ENCODE data around the gene ITGB2. TPM values are rescaled to one million over a fixed set of nuclear protein-coding genes. Genes with fewer than 3 reads are reported as not detected.

ITGB2 gene
- total and polyA plus RNA-seq, 4 donors: 19.2 to 36.7 (median 27.8) TPM

DNA sequence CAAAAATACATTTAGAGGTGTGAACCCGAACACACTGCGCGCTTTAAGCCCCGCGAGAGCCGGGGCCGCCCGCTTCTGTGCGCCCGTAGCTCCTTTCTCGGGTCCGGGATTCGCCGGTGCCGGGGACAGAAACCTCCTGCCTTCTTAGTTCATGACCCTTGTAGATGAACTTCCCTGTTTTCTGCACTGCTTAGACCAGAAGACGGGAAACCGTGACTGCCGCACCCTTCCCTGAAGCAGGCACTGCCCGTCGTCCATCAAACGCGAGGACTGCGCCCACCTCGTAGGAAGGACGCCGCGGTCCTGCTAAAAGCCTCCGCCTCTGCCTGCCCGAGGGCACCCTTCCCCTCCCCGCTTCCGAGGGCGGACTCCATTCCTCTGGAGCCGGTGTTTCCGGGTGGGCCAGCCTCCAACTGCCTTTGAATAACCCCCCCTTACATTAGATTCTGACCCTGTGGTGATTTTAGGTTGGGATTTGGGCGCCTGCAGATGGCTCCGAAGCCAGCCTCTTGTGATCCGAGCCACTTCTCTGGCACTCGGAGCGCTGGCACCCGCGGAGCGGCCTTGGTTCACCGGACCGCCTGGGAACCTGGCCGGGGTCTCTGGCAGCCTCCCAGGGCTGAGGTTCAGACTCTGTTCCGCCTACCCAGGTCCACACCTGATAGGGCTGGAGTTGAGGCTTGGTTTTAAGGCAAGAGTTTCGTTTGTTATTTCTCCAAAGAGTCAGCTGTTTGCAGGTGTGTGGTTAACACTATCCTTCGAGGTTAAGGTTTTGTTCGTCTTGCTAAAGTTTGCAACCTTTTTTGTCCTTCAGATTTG lies 46.0 kb downstream of the ITGB2 start:
- H3K27ac ChIP-seq (ENCODE audit: low read depth, low read length): peak overlapping the region; percentile 84
- DNase-seq (ENCODE audit: low read depth in 4 of 6, low spot score in 6 of 6): peak in 2 of 6 donors; percentile 16 to 49

DNA sequence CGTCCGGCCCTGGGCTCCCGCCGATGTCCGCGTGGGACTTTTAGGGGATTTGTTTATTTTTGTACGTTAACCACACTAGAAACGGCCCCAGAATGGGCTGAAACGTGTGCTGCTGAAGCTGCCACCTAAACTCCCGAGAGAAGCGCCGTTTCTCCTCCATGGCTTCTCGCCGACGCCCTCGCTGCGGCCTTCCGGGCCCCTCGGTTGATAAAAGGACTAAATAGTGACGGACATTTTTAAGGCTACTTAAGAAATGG lies 46.5 kb downstream of the ITGB2 start:
- H3K4me1 ChIP-seq (ENCODE audit: control insufficient read depth, insufficient read depth, low read length): peaks cover 42% of the 10 kb centered on the region
- under 1% methylated on average over 18 of the region's 20 CpGs for WGBS (ENCODE audit: insufficient coverage)
- DNase-seq (ENCODE audit: low read depth in 4 of 6, low spot score in 6 of 6): no peak
- peak overlapping the region; percentile 52 for H3K4me3 ChIP-seq (ENCODE audit: low read depth, low read length)
- H3K27me3 ChIP-seq (ENCODE audit: control insufficient read depth, insufficient read depth, low read length): peaks cover 5% of the 10 kb centered on the region
- no peaks in the 10 kb centered on the region for H3K36me3 ChIP-seq (ENCODE audit: control insufficient read depth, insufficient read depth, low read length)
- no peaks in the 10 kb centered on the region for H3K9me3 ChIP-seq (ENCODE audit: control insufficient read depth, insufficient read depth, low read length)
- peak overlapping the region; percentile 84 for H3K27ac ChIP-seq (ENCODE audit: low read depth, low read length)

More for the DNA sequence above, 46.0 kb downstream of the ITGB2 start:
- Histone ChIP-seq H3K4me1 (ENCODE audit: control insufficient read depth, insufficient read depth, low read length) (peaks cover 38% of the 10 kb centered on the region), H3K36me3 (ENCODE audit: control insufficient read depth, insufficient read depth, low read length) (no peaks in the 10 kb centered on the region), H3K27me3 (ENCODE audit: control insufficient read depth, insufficient read depth, low read length) (peaks cover 5% of the 10 kb centered on the region), H3K4me3 (ENCODE audit: low read depth, low read length) (peak overlapping the region; percentile 52), H3K9me3 (ENCODE audit: control insufficient read depth, insufficient read depth, low read length) (no peaks in the 10 kb centered on the region)
- WGBS (ENCODE audit: insufficient coverage): 13% methylated on average over 43 of the region's 49 CpGs

DNA sequence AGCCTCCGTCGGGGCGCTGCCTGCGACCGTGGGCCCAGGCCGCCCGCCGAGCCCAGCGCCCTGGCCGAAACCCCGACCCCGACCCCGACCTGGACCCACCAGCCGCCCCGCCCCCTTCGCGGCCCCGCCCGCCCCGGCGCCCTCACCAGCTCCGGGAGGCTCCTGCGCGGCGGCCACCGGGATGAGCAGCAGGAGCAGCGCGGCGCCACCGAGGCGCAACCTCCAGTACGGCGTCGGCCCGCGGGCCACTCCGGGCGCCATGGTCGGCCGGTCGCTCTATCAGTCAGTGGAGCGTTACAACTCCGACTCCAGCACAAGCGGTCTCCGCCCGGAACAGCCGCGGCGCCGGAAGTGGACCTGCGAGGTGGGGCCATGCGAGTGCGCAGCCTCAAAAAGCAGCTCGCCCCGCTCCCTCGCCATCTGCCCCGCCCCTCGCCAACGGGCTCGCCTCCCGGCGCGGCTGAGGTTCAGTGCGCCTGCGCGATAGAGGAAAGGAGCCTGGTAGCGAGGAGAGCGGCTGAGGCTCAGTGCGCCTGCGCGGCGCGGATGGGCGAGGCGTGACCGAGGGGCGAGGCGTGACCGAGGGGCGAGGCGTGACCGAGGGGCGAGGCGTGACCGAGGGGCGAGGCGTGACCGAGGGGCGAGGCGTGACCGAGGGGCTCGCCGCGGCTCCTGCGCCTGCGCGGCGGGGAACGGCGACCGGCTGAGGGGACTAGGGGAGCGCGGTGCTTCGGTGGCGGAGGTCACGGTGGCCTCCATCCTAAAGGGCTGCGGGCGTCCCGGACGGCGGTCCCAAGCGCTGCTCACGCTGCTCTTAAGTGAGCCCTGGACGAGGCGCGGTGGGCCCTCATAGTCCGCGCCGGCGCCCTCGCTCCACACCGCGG lies 47.1 kb downstream of the ITGB2 start, which contains the start of gene PTTG1IP:
Gene PTTG1IP, minus strand, starts transcription at position 335 of the 884 bp plus-strand sequence. Its CDS starts 74 bp downstream, at position 261.
- H3K36me3 ChIP-seq (ENCODE audit: control insufficient read depth, insufficient read depth, low read length): no peaks in the 10 kb centered on the region
- no peaks in the 10 kb centered on the region for H3K9me3 ChIP-seq (ENCODE audit: control insufficient read depth, insufficient read depth, low read length)
- H3K27ac ChIP-seq (ENCODE audit: low read depth, low read length): peak within 1 kb of the TSS; percentile 84
- under 1% methylated on average over 123 of the region's 123 CpGs for WGBS (ENCODE audit: insufficient coverage)
- H3K4me3 ChIP-seq (ENCODE audit: low read depth, low read length): peak within 1 kb of the TSS; percentile 57
- peaks cover 5% of the 10 kb centered on the region for H3K27me3 ChIP-seq (ENCODE audit: control insufficient read depth, insufficient read depth, low read length)
- peak; percentile 96 to 100 (median 98) for DNase-seq (ENCODE audit: low read depth in 4 of 6, low spot score in 6 of 6)
- H3K4me1 ChIP-seq (ENCODE audit: control insufficient read depth, insufficient read depth, low read length): peaks cover 46% of the 10 kb centered on the region

DNA sequence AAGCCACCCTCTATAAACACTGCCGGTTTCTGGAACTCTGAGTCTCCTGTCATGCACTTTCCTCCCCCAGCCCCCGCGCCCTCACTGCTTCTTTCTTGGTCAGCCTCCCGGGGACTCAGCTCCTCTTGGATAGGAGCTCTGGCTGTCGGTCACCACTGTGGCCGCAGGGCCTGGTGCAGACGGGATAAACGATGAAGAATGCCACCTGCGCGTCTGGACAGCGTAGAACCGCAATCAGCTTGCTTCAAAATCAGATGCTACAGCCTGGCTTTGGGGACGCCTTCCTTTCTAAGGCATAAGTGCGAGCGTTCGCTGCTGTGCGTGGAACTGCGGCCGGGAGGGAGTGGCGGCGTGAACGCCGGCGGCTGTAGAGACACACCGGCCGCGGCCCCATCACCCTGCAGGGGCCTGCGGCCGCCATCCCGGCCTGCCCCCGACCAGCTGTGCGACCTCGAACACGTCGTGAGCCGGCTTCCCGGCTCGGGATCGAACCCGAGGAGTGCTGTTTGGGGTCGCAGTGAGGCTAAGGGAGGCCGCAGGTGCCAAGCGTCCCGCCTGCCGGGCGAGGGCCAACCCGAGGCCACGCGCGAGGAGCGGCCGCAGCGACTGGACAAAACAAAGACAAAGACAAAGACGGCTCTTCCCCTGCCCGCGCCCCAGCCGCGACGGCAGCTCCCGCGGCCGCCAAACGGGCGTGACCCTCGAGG lies 47.9 kb downstream of the ITGB2 start:
- H3K27me3 ChIP-seq (ENCODE audit: control insufficient read depth, insufficient read depth, low read length): peaks cover 5% of the 10 kb centered on the region
- WGBS (ENCODE audit: insufficient coverage): under 1% methylated on average over 65 of the region's 65 CpGs
- H3K27ac ChIP-seq (ENCODE audit: low read depth, low read length): peak overlapping the region; percentile 74
- DNase-seq (ENCODE audit: low read depth in 4 of 6, low spot score in 6 of 6): peak in 2 of 6 donors; percentile 44 to 50
- peaks cover 54% of the 10 kb centered on the region for H3K4me1 ChIP-seq (ENCODE audit: control insufficient read depth, insufficient read depth, low read length)
- no peaks in the 10 kb centered on the region for H3K9me3 ChIP-seq (ENCODE audit: control insufficient read depth, insufficient read depth, low read length)
- H3K4me3 ChIP-seq (ENCODE audit: low read depth, low read length): peak overlapping the region; percentile 57
- no peaks in the 10 kb centered on the region for H3K36me3 ChIP-seq (ENCODE audit: control insufficient read depth, insufficient read depth, low read length)

DNA sequence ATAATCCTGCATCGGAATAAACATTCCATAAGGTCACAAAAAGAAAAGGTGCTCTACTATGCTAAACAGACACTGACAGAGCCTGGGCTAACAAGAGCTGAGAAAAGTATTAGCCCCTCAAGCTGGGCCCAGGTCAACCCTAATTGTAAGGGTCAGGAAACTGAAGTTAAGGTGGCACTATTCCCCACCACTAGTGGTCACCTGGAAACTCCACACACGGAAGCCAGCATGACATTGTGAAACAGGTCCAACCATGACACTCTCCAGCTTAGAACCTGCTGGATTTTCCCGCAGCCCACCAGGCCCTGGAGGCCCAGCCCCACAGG lies 48.4 kb downstream of the ITGB2 start:
- WGBS (ENCODE audit: insufficient coverage): 11% methylated on average over 3 of the region's 3 CpGs
- no peaks in the 10 kb centered on the region for H3K9me3 ChIP-seq (ENCODE audit: control insufficient read depth, insufficient read depth, low read length)
- H3K4me1 ChIP-seq (ENCODE audit: control insufficient read depth, insufficient read depth, low read length): peaks cover 58% of the 10 kb centered on the region
- peak overlapping the region; percentile 57 for H3K4me3 ChIP-seq (ENCODE audit: low read depth, low read length)
- peaks cover under 1% of the 10 kb centered on the region for H3K36me3 ChIP-seq (ENCODE audit: control insufficient read depth, insufficient read depth, low read length)
- peak in 1 of 6 donors; percentile 18 for DNase-seq (ENCODE audit: low read depth in 4 of 6, low spot score in 6 of 6)
- H3K27ac ChIP-seq (ENCODE audit: low read depth, low read length): peak overlapping the region; percentile 74
- H3K27me3 ChIP-seq (ENCODE audit: control insufficient read depth, insufficient read depth, low read length): peaks cover 5% of the 10 kb centered on the region

DNA sequence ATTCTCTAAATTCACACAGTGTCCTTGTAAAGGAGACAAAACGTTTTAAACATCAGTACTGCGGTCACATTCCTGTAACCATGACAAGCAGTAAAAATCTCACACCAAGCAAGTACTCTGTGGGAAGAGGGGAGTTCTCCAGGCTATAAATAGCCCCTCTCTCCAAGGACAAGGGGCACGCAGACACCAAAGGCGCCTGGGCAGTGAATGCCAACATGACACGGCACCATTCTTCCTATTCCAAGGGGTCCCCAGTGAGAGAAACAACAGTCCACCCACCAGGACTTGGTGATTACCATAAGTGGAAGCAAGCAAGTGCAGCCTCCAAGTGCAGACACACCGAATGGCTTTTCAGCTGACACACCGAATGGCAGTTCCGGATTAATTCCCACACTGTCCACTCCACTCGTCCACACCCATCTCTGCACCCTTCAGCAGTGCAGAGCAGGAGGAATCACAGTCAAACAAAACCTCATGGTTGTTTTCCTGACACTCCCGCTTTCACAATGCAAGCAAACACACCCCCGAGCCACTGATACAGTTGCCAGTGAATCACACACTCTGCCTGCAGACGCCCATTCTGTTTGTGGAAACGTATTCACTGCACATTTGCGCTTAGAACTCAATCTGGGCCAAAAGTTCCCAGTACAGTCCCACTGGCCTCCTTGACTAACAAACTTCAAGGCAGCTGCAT lies 49.0 kb downstream of the ITGB2 start:
- Histone ChIP-seq H3K36me3 (ENCODE audit: control insufficient read depth, insufficient read depth, low read length) (peaks cover 5% of the 10 kb centered on the region), H3K4me3 (ENCODE audit: low read depth, low read length) (peak overlapping the region; percentile 57), H3K9me3 (ENCODE audit: control insufficient read depth, insufficient read depth, low read length) (no peaks in the 10 kb centered on the region), H3K4me1 (ENCODE audit: control insufficient read depth, insufficient read depth, low read length) (peaks cover 64% of the 10 kb centered on the region), H3K27ac (ENCODE audit: low read depth, low read length) (peak overlapping the region; percentile 74), H3K27me3 (ENCODE audit: control insufficient read depth, insufficient read depth, low read length) (peaks cover 5% of the 10 kb centered on the region)
- WGBS (ENCODE audit: insufficient coverage): 8% methylated on average over 11 of the region's 14 CpGs
- peak in 5 of 6 donors; percentile 43 to 87 (median 67) for DNase-seq (ENCODE audit: low read depth in 4 of 6, low spot score in 6 of 6)

DNA sequence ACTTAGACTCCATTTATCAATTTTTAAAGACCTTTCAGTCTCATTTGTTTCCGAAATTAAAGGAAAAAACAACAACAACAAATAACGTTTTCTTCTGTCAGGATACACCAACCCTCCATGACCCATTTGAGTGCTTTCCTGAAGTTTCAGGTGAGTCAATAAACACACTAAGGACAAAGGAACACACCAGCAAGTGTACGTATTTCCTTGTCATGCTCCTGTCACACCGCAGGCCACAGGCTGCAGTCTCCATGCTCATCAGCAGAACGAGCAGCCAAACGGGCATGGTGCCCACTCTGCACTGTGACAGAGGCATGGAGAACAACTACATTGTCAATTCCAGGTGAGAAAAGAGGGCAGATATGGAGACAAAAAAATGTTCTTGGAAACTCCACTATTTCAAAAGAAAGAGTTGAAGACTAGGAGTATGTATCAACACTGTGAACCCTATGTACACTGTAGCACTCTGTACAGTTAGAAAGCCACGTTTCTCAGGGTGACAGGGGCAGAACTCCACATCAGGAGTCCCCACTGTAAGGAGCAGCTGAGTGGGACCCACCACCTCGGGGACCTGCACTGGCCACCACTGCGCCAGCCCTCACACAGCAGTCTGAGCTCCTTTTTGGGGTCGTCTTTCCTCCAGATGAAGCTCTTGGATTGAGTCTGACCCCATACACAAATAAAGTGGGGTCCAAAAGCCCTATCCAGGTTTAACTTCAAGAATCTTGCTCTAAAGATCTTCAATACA lies 49.8 kb downstream of the ITGB2 start:
- Histone ChIP-seq H3K4me3 (ENCODE audit: low read depth, low read length) (no peak overlapping the region), H3K36me3 (ENCODE audit: control insufficient read depth, insufficient read depth, low read length) (peaks cover 5% of the 10 kb centered on the region), H3K9me3 (ENCODE audit: control insufficient read depth, insufficient read depth, low read length) (no peaks in the 10 kb centered on the region), H3K4me1 (ENCODE audit: control insufficient read depth, insufficient read depth, low read length) (peaks cover 64% of the 10 kb centered on the region), H3K27me3 (ENCODE audit: control insufficient read depth, insufficient read depth, low read length) (peaks cover 5% of the 10 kb centered on the region), H3K27ac (ENCODE audit: low read depth, low read length) (peak overlapping the region; percentile 74)
- DNase-seq (ENCODE audit: low read depth in 4 of 6, low spot score in 6 of 6): peak in 2 of 6 donors; percentile 30 to 52
- 37% methylated on average over 8 of the region's 10 CpGs for WGBS (ENCODE audit: insufficient coverage)

DNA sequence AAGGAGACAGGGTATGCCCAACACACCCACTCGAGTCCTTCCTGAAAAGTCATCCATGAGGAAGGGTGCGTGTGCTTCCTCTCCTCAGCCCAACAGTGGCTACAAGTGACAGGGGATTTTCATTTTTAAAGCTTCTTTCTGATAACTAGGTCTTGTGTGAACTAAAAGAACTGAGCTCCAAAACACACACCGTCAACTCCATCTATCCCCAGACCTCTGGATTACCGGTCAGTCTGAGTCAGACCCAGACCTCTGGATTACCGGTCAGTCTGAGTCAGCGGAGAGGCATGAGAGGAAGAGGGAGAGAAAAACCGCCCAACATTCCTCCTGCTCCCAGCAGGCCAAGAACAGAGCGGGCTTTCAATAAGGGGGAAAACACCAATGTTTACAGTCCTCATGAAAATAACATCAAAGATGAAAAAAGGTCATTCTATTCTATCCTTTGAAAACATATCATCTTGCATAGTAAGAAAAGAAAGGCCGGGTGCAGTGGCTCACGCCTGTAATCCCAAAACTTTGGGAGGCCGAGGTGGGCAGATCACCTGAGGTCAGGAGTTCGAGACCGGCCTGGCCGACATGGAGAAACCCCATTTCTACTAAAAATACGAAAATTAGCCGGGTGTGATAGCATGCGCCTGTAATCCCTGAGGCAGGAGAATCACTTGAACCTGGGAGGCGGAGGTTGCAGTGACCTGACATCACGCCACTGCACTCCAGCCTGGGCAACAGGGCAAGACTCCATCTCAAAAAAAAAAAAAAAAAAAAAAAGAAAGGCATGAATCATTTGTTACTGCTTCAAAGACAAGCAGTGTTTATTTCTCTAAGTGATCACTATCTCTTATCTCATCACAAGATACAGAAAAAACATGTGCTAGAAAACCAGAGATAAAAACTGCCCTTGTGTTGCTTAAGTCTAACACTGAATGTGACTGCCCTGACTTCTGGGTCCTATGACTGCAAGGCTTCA lies 50.6 kb downstream of the ITGB2 start:
- no peak overlapping the region for H3K4me3 ChIP-seq (ENCODE audit: low read depth, low read length)
- H3K4me1 ChIP-seq (ENCODE audit: control insufficient read depth, insufficient read depth, low read length): peaks cover 64% of the 10 kb centered on the region
- peaks cover 5% of the 10 kb centered on the region for H3K27me3 ChIP-seq (ENCODE audit: control insufficient read depth, insufficient read depth, low read length)
- no peaks in the 10 kb centered on the region for H3K9me3 ChIP-seq (ENCODE audit: control insufficient read depth, insufficient read depth, low read length)
- peak in 1 of 6 donors; percentile 34 for DNase-seq (ENCODE audit: low read depth in 4 of 6, low spot score in 6 of 6)
- peaks cover 12% of the 10 kb centered on the region for H3K36me3 ChIP-seq (ENCODE audit: control insufficient read depth, insufficient read depth, low read length)
- H3K27ac ChIP-seq (ENCODE audit: low read depth, low read length): peak overlapping the region; percentile 16
- 90% methylated on average over 7 of the region's 19 CpGs for WGBS (ENCODE audit: insufficient coverage)

All from spinal cord (tissue), 10 donors.